ENCODE measurements around the gene AQP1.

GRCh38 chr7:30931161-30931928, 19.7 kb downstream of the AQP1 start:
- TF ChIP-seq ZFP3 (CRISPR knock-in tag; IDR thresholded peaks at IDR 0.05) (no peak), GLIS3 (CRISPR knock-in tag; IDR thresholded peaks at IDR 0.05) (no peak), TOX (CRISPR knock-in tag; IDR thresholded peaks at IDR 0.05; ENCODE audit: borderline replicate concordance) (no peak), SNAI2 (CRISPR knock-in tag; IDR thresholded peaks at IDR 0.05) (no peak), ZNF70 (CRISPR knock-in tag; IDR thresholded peaks at IDR 0.05) (no peak), ISL1 (CRISPR knock-in tag; IDR thresholded peaks at IDR 0.05) (no peak), ZC3H10 (CRISPR knock-in tag; IDR thresholded peaks at IDR 0.05) (no peak)
